GM18511 (cell line): ENCODE results near the gene SPIN2B.

Source experiments
- ATAC-seq: cut with Tn5 transposase; IDR thresholded peaks from one replicate; pipeline ENCODE4 v1.9.1; 2021; ENCODE audit warnings: mild to moderate bottlenecking, moderate library complexity; ENCODE audit not compliant: unreplicated experiment

The SPIN2B gene

GRCh38 chrX:57074458-57074857 is 46.9 kb downstream of the SPIN2B start:
- no peak for ATAC-seq

GRCh38 chrX:57070185-57070984 is 51.0 kb downstream of the SPIN2B start:
- ATAC-seq, result no peak
